ENCODE data around the gene MMP28. TPM values are rescaled to one million over a fixed set of nuclear protein-coding genes. Genes with fewer than 3 reads are reported as not detected.
A peak's percentile ranks its signal among the peaks of the same experiment; 100 is the strongest.

The MMP28 gene
- total RNA-seq, 1 donor from 2014 or later, result 44.6 TPM

DNA sequence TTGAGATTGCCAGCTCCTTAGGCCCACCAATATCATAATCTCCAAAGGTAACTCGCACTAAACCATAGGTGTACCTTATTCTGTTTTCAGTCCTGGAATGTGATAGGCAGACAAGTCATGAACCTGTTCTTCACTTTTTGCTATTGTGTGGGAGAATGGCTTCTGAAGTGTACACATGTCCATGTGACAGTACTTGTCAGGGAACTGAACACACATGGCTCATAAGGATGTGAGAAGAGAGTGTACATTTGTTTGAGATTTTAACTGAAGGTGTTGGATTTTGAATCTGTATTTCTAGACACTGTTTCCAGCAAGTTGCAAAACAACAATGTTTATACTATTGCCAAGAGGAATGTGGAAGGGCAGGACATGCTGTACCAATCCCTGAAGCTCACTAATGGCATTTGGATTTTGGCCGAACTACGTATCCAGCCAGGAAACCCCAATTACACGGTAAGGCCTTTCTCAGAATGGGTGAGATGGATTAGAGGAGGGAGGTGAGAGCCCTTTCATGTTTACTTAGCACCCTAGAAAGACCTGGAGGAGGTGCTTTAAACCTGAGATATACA is 78.5 kb downstream of the MMP28 start:
- Histone ChIP-seq H3K27ac (peak overlapping the region; percentile 74 to 85), H3K9me3 (no peaks in the 10 kb centered on the region), H3K27me3 (no peaks in the 10 kb centered on the region), H3K4me1 (peaks cover 12 to 45% of the 10 kb centered on the region in 2 donors), H3K4me3 (peak overlapping the region in 1 of 2 donors; percentile 17), H3K36me3 (peaks cover 4 to 14% of the 10 kb centered on the region in 2 donors)
- TF ChIP-seq, protein P1, sequence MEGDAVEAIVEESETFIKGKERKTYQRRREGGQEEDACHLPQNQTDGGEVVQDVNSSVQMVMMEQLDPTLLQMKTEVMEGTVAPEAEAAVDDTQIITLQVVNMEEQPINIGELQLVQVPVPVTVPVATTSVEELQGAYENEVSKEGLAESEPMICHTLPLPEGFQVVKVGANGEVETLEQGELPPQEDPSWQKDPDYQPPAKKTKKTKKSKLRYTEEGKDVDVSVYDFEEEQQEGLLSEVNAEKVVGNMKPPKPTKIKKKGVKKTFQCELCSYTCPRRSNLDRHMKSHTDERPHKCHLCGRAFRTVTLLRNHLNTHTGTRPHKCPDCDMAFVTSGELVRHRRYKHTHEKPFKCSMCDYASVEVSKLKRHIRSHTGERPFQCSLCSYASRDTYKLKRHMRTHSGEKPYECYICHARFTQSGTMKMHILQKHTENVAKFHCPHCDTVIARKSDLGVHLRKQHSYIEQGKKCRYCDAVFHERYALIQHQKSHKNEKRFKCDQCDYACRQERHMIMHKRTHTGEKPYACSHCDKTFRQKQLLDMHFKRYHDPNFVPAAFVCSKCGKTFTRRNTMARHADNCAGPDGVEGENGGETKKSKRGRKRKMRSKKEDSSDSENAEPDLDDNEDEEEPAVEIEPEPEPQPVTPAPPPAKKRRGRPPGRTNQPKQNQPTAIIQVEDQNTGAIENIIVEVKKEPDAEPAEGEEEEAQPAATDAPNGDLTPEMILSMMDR (IDR thresholded peaks at IDR 0.05), result no peak
- peak in 1 of 2 donors; percentile 82 for DNase-seq (ENCODE audit: low spot score in 2 of 2)
- intact Hi-C loops (cut with DNase I), result loop anchor here (5.0 to 10.0 kb wide), 2 partner anchors 282 to 1465 kb away; partner anchors contain the start of gene SLFN12

GRCh38 chr17:35716173-35716572 is 79.3 kb downstream of the MMP28 start:
- Histone ChIP-seq H3K27ac (peak overlapping the region; percentile 74 to 85), H3K36me3 (peaks cover 10 to 14% of the 10 kb centered on the region in 2 donors), H3K4me3 (no peak overlapping the region), H3K9me3 (no peaks in the 10 kb centered on the region), H3K4me1 (peaks cover 12 to 45% of the 10 kb centered on the region in 2 donors), H3K27me3 (no peaks in the 10 kb centered on the region)
- intact Hi-C loops (cut with DNase I), result loop anchor here (5.0 to 10.0 kb wide), 2 partner anchors 281 to 1464 kb away; partner anchors contain the start of gene SLFN12
- TF ChIP-seq, protein P1 (IDR thresholded peaks at IDR 0.05), result no peak
- DNase-seq (ENCODE audit: low spot score in 2 of 2), result no peak

Other genes with a start within 250 kb of the MMP28 start
- gene SLFN14, start 234.8 kb downstream of the MMP28 start, total RNA-seq, result not detected
- gene PEX12, start 217.1 kb downstream of the MMP28 start, total RNA-seq, result 5.6 TPM
- gene AP2B1, start 208.3 kb downstream of the MMP28 start, total RNA-seq, result 59.5 TPM
- 9.9 TPM for gene RASL10B, start 64.0 kb downstream of the MMP28 start, total RNA-seq
- gene GAS2L2, start 42.4 kb downstream of the MMP28 start, total RNA-seq, result not detected
- gene C17orf50, start 34.8 kb downstream of the MMP28 start, total RNA-seq, result not detected
- gene TAF15, start 13.8 kb upstream of the MMP28 start, total RNA-seq, result 49.6 TPM
- not detected for gene HEATR9, start 73.2 kb upstream of the MMP28 start, total RNA-seq
- 43.2 TPM for gene CCL5, start 84.7 kb upstream of the MMP28 start, total RNA-seq
- not detected for gene RDM1, start 135.1 kb upstream of the MMP28 start, total RNA-seq
- gene LYZL6, start 148.1 kb upstream of the MMP28 start, total RNA-seq, result not detected
- not detected for gene CCL16, start 185.9 kb upstream of the MMP28 start, total RNA-seq
- 168 TPM for gene CCL14, start 191.1 kb upstream of the MMP28 start, total RNA-seq
- gene CCL15, start 205.9 kb upstream of the MMP28 start, total RNA-seq, result not detected
- gene CCL23, start 222.3 kb upstream of the MMP28 start, total RNA-seq, result 29.7 TPM